ENCODE data around the gene FANCI. TPM values are rescaled to one million over a fixed set of nuclear protein-coding genes. Genes with fewer than 3 reads are reported as not detected.

Gene FANCI
- total RNA-seq, 4 donors from 2014 or later: 7.2 to 24.5 (median 9.4) TPM

DNA sequence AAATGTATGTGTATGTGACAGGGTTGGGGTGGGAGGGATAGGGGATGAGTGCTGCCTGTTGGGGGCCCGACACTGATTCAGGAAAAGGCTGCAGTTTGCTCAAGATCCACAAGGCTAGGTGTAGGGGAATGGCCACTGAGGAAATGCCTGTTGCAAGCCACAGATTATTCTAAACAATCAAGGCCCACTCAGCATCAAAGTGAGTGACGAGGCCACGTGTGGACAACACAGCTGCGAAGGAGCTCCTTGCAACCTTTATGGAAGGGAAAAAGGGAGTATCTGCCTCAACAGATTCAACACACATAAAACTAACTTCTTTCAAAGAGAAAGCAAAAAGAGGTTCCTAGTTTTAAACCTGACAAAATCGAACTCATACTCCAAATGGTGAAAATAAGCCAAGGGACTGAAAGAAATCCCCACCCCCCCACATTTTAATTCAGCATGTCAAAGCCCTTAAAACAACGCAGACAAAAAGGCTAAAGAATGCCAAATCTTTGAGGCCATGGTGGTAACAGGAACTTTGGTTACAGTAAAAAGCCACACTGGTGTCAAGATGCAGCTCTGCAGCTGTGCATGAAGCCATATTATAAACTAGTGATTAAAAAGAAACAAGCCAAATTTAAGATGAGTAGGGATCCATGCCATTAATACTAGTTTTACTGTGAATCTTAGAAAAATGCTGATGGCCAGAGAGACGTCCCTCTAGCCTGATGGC is 87.3 kb downstream of the FANCI start:
- peak in 1 of 2 donors; percentile 34 for DNase-seq (ENCODE audit: low spot score in 2 of 2)
- 73% methylated on average over 7 of the region's 7 CpGs for WGBS
- H3K27me3 ChIP-seq: no peaks in the 10 kb centered on the region
- H3K36me3 ChIP-seq: peaks cover 72% of the 10 kb centered on the region
- no peaks in the 10 kb centered on the region for H3K9me3 ChIP-seq
- H3K4me1 ChIP-seq: peaks cover 63% of the 10 kb centered on the region
- H3K4me3 ChIP-seq: no peak overlapping the region
- no peak overlapping the region for H3K27ac ChIP-seq
- no peak for TF ChIP-seq EP300 (IDR thresholded peaks at IDR 0.05)
- TF ChIP-seq POLR2AphosphoS5 (IDR thresholded peaks at IDR 0.05): no peak
- TF ChIP-seq, protein P1, sequence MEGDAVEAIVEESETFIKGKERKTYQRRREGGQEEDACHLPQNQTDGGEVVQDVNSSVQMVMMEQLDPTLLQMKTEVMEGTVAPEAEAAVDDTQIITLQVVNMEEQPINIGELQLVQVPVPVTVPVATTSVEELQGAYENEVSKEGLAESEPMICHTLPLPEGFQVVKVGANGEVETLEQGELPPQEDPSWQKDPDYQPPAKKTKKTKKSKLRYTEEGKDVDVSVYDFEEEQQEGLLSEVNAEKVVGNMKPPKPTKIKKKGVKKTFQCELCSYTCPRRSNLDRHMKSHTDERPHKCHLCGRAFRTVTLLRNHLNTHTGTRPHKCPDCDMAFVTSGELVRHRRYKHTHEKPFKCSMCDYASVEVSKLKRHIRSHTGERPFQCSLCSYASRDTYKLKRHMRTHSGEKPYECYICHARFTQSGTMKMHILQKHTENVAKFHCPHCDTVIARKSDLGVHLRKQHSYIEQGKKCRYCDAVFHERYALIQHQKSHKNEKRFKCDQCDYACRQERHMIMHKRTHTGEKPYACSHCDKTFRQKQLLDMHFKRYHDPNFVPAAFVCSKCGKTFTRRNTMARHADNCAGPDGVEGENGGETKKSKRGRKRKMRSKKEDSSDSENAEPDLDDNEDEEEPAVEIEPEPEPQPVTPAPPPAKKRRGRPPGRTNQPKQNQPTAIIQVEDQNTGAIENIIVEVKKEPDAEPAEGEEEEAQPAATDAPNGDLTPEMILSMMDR (IDR thresholded peaks at IDR 0.05): no peak
- TF ChIP-seq POLR2A (IDR thresholded peaks at IDR 0.05): no peak

DNA sequence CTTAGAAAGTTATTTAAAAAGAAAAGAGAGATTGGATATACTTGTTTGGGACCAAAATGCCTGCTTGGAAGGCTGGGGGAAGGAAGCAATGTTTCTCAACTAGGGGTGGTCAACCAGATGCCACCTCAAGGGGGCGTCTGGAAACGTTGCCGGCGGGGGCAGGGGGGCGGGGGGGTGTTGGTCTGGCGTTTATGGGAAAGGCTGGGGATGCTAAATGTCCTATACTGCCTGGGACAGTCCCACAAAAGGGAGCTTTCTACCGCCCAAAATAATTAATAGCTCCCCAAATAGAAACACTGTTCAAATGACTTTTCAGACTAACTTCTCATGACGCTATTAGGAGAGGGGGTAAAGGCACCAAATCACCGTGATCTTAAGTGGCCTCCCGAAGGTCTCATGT is 88.7 kb downstream of the FANCI start:
- Histone ChIP-seq H3K36me3 (peaks cover 58% of the 10 kb centered on the region), H3K27me3 (no peaks in the 10 kb centered on the region), H3K4me1 (peaks cover 63% of the 10 kb centered on the region), H3K9me3 (no peaks in the 10 kb centered on the region), H3K4me3 (peak overlapping the region; percentile 18), H3K27ac (no peak overlapping the region)
- TF ChIP-seq, protein P1 (IDR thresholded peaks at IDR 0.05): peak in 1 of 2 donors; percentile 10
- TF ChIP-seq POLR2A (IDR thresholded peaks at IDR 0.05): no peak
- DNase-seq (ENCODE audit: low spot score in 2 of 2): peak in 1 of 2 donors; percentile 25
- 28% methylated on average over 10 of the region's 10 CpGs for WGBS

DNA sequence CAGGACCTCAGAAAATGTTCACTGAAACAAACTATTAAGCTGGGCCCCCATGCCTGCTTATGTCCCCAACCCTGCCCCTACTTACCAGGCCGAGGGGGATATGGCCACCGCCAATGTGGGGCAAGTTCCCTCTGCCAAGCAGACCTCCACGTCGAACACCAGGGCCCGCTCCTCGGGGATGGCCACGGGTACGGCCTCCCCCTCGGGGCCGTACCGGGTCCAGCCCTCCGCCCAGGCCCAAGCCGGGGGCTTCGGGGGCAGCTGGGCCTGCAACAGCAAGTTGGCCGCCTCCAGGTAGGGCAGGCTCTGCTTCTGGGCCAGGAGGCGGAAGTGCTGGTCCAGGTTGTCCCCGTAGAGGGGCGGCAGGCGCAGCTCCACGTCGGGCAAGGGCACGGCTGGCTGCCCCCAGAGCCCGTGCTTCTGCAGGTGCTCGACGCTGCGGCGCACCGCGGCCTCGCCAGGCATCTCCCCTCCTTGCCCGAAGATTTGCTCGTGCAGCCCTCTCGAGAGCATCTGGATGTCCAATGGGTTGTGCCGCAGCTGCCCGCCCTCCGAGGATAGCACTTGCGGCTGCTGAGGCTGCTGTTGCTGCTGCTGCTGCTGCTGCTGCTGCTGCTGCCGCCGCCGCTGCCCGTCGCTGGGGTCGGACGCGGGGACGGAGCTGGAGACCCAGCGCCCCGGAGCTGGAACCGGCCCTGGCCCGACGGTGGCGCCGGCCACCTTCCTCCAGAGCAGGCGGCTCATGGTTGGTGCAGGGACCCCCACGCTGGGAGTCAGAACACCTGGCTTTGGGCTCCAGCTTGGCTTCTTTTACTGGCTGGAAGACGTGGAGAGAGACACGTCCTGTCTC is 89.5 kb downstream of the FANCI start:
- Histone ChIP-seq H3K27me3 (no peaks in the 10 kb centered on the region), H3K4me1 (peaks cover 63% of the 10 kb centered on the region), H3K9me3 (no peaks in the 10 kb centered on the region), H3K4me3 (peak overlapping the region; percentile 88), H3K27ac (no peak overlapping the region), H3K36me3 (peaks cover 50% of the 10 kb centered on the region)
- peak in 1 of 2 donors; percentile 65 for DNase-seq (ENCODE audit: low spot score in 2 of 2)
- WGBS: 76% methylated on average over 15 of the region's 57 CpGs
- TF ChIP-seq POLR2AphosphoS5 (IDR thresholded peaks at IDR 0.05): no peak
- no peak for TF ChIP-seq EP300 (IDR thresholded peaks at IDR 0.05)
- TF ChIP-seq POLR2A (IDR thresholded peaks at IDR 0.05): no peak
- TF ChIP-seq, protein P1 (IDR thresholded peaks at IDR 0.05): no peak

DNA sequence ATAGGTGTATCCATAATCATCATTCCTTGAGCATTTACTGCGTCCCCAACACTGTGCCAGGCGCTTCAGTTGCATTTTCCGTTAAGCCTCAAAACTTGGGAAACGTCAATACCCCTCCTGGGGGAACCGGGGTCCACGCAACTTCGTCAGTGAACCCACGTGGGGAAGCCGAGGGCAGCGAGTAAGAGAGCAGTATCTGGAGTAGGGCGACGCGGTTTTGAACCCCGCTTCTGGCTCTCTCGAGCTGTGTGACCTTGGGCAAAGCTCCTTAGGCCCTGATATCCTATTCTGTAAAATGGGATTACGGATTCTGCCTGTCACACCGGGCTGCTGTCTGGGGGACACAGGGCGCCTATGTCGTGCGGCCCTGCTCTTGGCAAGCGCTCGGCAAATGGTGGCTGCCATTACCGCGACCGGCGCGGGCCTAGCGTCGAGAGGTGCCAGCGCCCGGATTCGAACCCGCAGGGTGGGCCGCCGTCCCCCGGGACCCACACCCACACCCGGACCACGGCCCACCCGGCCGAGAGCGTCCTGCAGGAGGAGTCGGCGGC is 90.3 kb downstream of the FANCI start:
- Histone ChIP-seq H3K4me3 (peak overlapping the region; percentile 88), H3K4me1 (peaks cover 60% of the 10 kb centered on the region), H3K9me3 (no peaks in the 10 kb centered on the region), H3K27me3 (no peaks in the 10 kb centered on the region), H3K27ac (peak overlapping the region; percentile 95), H3K36me3 (peaks cover 42% of the 10 kb centered on the region)
- peak in 1 of 2 donors; percentile 71 for DNase-seq (ENCODE audit: low spot score in 2 of 2)
- WGBS: 10% methylated on average over 2 of the region's 43 CpGs
- no peak for TF ChIP-seq EP300 (IDR thresholded peaks at IDR 0.05)
- TF ChIP-seq, protein P1 (IDR thresholded peaks at IDR 0.05): no peak
- no peak for TF ChIP-seq POLR2AphosphoS5 (IDR thresholded peaks at IDR 0.05)
- TF ChIP-seq POLR2A (IDR thresholded peaks at IDR 0.05): no peak
